Fibroblast of upper back skin (primary cell): Measurements from ENCODE around the gene GNB1L.
"Not testable (repeated sequence)": the region's sequence is repeated elsewhere in the genome, so short reads cannot be mapped to it uniquely, and the experiment has no call there.

ENCODE experiments used
- DNase-seq: peaks from one replicate; pipeline ENCODE4 v3.0.0-alpha.2; 2013

The GNB1L gene

DNA sequence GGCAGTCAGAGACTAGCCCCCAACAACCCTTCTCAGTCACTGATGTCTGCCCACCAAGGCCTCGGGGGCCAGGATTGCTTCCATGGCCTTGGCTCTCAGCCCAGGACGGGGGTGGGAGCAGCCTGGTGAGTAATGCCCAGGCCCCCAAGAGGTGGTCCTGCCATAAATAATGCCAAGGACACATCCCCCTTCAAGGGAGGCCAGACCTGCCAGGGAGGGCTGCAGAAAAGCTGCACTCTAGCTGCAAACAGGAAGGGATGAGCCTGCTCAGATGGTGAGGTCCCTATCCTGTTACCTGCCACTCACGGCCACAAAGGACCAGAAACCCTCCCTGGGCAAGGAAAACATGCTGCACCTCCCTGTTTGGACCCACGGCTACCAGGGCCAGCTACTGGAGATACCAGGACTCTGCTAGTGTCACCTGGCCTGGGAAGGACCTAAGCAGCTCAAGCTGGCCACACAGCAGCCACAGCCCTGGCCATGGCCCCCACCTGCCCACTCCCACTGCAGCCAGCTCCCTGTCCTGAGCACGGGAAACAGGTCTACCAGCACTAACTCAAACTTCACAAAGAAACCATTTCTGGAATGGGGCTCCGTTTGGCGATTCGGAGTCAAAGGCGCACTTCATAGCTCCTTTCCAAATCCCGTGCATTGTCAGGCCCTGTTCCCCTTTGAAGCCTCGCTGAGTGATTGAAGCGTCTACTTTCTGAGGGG lies 12.1 kb downstream of the GNB1L start:
- DNase-seq: no peak

DNA sequence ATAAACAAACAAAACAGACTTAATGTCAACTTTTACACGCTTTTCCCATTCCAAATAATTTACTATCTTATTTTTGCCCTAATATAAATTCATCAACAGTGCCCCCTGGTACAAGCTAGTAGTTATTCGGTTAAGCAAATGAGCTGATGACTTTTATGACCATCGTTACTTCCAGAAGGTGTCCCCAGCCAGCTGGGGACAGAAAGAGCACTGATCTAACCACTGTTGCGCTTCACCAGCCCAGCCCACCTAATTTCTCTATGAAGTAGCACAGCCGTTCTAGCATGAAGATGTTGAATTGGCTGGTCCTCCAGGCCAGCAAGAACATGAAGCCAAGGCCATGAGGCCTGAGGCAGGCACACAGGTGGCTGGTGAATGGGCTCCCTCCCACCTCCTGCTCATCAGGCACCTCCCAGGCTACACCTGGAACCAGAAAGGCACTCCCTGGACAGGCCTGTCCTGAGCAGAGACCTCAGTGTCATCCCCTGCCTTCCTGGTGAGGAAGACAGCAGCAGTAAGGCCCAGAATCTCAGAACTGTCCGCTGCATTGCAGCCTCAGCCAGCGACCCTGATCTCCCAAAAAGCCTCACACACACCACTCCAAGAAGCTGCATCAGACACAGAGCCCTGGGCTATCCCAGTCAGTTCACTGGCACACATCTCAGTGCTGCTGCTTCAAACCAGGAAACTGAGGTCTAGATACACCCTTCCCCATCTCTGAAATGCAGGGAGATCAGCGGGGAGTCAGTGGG lies 12.9 kb downstream of the GNB1L start:
- no peak for DNase-seq

- DNase-seq: no peak
Measured at GRCh38 chr22:19840955-19841640, 13.6 kb downstream of the GNB1L start.

GRCh38 chr22:19840059-19840458 lies 14.6 kb downstream of the GNB1L start:
- DNase-seq: no peak

DNA sequence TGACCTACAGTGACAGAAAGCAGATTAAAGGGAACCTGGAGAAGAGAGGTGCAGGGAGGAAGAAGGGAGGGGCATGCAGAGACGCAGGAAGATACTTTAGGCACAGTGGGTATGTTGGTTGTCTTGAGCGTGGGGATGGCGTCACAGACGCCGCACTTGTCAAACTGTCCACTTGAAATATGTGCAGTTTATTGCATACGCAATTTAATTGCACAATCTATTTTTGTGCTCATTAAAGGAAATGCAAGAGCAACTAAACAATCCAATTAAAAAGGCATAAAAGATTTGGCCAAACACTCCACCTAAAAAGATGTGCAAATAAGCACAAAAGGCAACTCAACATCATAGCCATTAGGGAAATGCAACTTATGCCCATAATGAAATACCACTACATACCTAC lies 16.8 kb downstream of the GNB1L start:
- no peak for DNase-seq

GRCh38 chr22:19836512-19836911 lies 18.2 kb downstream of the GNB1L start:
- peak; percentile 25 for DNase-seq

DNA sequence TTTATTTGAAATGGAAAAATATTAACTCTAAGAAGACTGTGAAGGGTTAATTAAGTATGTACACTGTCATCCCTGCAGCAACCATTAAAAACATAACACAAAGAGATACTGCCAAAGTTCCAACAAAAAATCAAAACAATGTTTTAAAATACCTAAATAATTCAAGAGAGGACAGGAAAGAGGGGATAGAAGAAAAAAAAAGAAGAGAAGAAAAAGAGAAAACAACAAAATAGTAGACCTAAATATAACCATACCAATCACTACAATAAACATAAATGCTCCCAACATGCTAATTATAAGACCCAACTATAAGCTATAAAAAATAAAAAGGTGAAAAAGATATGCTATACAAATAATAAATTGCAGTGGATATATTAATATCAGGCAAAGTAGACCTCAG lies 20.1 kb downstream of the GNB1L start:
- no peak for DNase-seq

- not testable (repeated sequence) for DNase-seq
Measured at GRCh38 chr22:19833327-19833726, 21.3 kb downstream of the GNB1L start.

DNA sequence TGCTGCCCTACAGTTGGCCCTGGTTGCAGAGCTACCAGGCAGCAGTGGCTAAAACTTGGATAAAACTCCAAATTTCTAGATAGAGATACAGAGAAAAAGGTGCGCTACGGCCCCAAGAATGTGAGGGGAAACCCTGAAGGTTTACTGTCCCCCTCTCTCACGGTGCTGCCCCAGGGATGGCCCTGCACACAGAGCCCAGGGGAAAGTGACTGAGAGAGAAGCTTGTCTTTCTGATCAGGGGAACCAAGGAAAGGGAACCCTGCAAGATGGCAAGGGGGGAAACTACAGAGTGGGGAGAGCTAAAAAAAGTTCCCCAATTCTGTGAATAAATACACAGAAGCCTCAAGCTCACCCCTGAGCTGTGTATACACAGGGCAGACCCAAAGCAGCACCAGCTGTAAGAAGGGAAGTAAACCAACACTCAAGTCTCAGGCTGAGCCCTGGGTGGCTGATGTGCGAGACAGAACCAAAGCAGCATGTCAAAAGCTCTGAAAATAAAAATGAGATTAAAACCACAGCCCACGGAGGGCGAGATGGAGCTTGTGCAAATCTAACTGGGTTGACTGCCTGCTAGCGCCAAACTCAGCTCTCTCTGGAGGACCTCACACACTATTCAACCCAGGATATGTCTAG lies 22.1 kb downstream of the GNB1L start:
- DNase-seq: no peak

- not testable (repeated sequence) for DNase-seq
Measured at GRCh38 chr22:19831979-19832378, 22.7 kb downstream of the GNB1L start.

DNA sequence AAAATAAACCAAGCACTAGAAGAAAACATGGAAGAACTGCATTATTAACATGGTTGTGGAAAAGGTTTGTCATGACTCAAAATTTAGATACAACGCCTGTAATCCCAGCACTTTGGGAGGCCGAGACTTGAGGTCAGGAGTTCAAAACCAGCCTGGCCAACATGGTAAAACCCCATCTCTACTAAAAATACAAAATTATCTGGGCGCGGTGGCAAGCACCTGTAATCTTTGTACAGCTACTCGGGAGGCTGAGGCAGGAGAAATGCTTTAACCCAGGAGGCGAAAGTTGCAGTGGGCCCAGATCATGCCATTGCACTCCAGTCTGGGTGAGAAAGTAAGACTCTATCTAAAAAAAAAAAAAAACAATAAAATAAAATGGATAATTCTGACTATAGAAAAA lies 23.7 kb downstream of the GNB1L start:
- no peak for DNase-seq

- no peak for DNase-seq
Measured at GRCh38 chr22:19828035-19828401, 26.7 kb downstream of the GNB1L start.

- no peak for DNase-seq
Measured at GRCh38 chr22:19827341-19828034, 27.2 kb downstream of the GNB1L start.

- no peak for DNase-seq
Measured at GRCh38 chr22:19826619-19826950, 28.1 kb downstream of the GNB1L start.

DNA sequence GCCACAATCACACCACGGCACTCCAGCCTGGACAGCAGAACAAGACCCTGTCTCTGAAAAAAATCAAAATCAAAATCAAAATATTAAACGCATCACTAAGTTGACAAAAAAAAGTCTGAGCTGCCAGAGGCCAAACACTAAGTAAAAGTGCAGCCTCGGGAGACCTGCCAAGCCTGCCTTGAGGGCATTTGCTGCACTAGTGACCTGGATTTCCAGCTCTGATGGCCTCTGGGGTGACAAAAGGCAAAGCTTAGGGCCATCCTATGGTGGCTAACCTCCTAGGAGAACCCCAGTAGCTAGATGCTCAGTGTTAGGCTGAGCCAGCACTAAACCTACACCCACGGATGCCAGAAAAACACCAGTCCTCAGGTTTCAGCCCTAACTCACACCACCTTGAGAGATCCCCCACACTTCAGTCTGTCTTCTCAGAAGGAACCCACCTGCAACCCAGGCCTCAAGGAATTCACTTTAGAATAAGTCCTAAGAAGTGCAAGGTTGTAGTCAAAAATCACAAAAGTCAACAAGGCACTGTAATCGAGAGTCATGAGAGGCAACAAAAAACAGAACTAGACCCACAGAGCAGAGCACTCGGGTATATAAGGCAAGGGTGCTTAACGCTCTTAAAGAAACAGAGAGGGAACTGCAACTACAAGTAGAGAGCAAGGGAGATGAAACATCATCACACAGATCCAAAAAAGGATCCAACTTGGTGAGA lies 28.6 kb downstream of the GNB1L start:
- no peak for DNase-seq

GRCh38 chr22:19824926-19825339 lies 29.7 kb downstream of the GNB1L start:
- DNase-seq: no peak

DNA sequence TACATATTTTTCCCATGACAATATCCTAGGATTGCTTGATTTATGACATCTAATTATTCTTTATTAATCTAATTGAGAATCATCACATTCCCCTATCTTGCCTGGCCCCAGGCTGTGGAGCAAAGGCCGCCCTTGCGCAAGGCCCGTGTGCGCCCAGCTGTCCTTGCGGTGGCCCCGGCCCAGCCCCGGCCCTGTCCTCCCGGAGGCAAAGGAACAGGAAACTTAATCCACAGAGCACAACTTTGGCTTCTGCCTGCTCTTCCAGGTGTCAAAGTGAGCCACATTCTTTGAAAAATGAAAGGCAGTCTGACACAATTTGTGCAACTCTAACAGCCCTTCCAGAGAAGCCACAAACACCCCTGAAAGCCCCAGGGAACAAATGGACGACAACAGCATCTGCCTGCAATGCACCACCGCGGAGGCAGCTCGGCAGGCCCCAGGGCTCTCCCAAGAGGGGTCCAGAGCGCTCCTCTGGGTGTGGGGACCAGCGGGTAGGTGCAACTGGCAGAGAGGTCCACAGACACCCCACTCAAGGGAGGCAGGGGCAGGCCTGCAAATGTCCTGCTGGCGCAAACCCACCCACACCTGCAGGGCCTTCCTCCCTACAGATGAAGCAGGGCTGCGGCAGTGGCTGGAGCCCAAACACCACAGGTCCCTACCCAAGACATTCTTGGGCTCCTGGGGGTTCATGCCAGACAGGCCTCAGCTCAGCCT lies 30.3 kb downstream of the GNB1L start:
- DNase-seq: no peak

GRCh38 chr22:19823902-19824211 lies 30.8 kb downstream of the GNB1L start:
- no peak for DNase-seq

GRCh38 chr22:19823191-19823901 lies 31.3 kb downstream of the GNB1L start:
- DNase-seq: no peak

- no peak for DNase-seq
Measured at GRCh38 chr22:19822301-19823117, 32.2 kb downstream of the GNB1L start.
